ENCODE measurements around the gene NCS1.

The NCS1 gene

GRCh38 chr9:130262061-130262745 lies 90.0 kb downstream of the NCS1 start:
- no peak for DNase-seq (ENCODE audit: low spot score)
- no peaks in the 10 kb centered on the region for H3K4me1 Mint-ChIP-seq (ENCODE audit: low read depth)
- H3K9me3 Mint-ChIP-seq: no peaks in the 10 kb centered on the region
- no peak overlapping the region for H3K27ac Mint-ChIP-seq
- H3K27me3 Mint-ChIP-seq (ENCODE audit: low read depth): peaks cover 60% of the 10 kb centered on the region
- H3K36me3 Mint-ChIP-seq (ENCODE audit: low read depth): no peaks in the 10 kb centered on the region
- no peak overlapping the region for H3K4me3 Mint-ChIP-seq

- DNase-seq (ENCODE audit: low spot score): no peak
- no peak overlapping the region for H3K4me3 Mint-ChIP-seq
- H3K4me1 Mint-ChIP-seq (ENCODE audit: low read depth): no peaks in the 10 kb centered on the region
- peaks cover 66% of the 10 kb centered on the region for H3K27me3 Mint-ChIP-seq (ENCODE audit: low read depth)
- H3K9me3 Mint-ChIP-seq: no peaks in the 10 kb centered on the region
- H3K27ac Mint-ChIP-seq: no peak overlapping the region
- H3K36me3 Mint-ChIP-seq (ENCODE audit: low read depth): no peaks in the 10 kb centered on the region
Observed at GRCh38 chr9:130262771-130263170, 90.6 kb downstream of the NCS1 start.

GRCh38 chr9:130263601-130264413 lies 91.6 kb downstream of the NCS1 start:
- Mint-ChIP-seq H3K36me3 (ENCODE audit: low read depth) (no peaks in the 10 kb centered on the region), H3K9me3 (no peaks in the 10 kb centered on the region), H3K27me3 (ENCODE audit: low read depth) (peaks cover 73% of the 10 kb centered on the region), H3K27ac (peak overlapping the region; percentile 36), H3K4me1 (ENCODE audit: low read depth) (no peaks in the 10 kb centered on the region), H3K4me3 (no peak overlapping the region)
- no peak for DNase-seq (ENCODE audit: low spot score)

- Mint-ChIP-seq H3K4me3 (no peak overlapping the region), H3K27me3 (ENCODE audit: low read depth) (peaks cover 69% of the 10 kb centered on the region), H3K4me1 (ENCODE audit: low read depth) (no peaks in the 10 kb centered on the region), H3K36me3 (ENCODE audit: low read depth) (no peaks in the 10 kb centered on the region), H3K27ac (peak overlapping the region; percentile 36), H3K9me3 (no peaks in the 10 kb centered on the region)
- no peak for DNase-seq (ENCODE audit: low spot score)
Observed at GRCh38 chr9:130264414-130265350, 92.5 kb downstream of the NCS1 start.

- H3K4me3 Mint-ChIP-seq: no peak within 1 kb of the TSS
- H3K27ac Mint-ChIP-seq: no peak within 1 kb of the TSS
- no peaks in the 10 kb centered on the region for H3K4me1 Mint-ChIP-seq (ENCODE audit: low read depth)
Observed at GRCh38 chr9:130265431-130266235, 93.4 kb downstream of the NCS1 start, which contains the start of gene HMCN2. HMCN2 (plus strand) TSS chr9:130265760; CDS start chr9:130265879, 119 bp downstream.

GRCh38 chr9:130266236-130267098 lies 94.3 kb downstream of the NCS1 start:
- Mint-ChIP-seq H3K27ac (no peak overlapping the region), H3K4me1 (ENCODE audit: low read depth) (no peaks in the 10 kb centered on the region), H3K9me3 (no peaks in the 10 kb centered on the region), H3K4me3 (no peak overlapping the region), H3K27me3 (ENCODE audit: low read depth) (peaks cover 72% of the 10 kb centered on the region), H3K36me3 (ENCODE audit: low read depth) (no peaks in the 10 kb centered on the region)
- no peak for DNase-seq (ENCODE audit: low spot score)

More at GRCh38 chr9:130265431-130266235, 93.4 kb downstream of the NCS1 start, which contains the start of gene HMCN2:
- no peak for DNase-seq (ENCODE audit: low spot score)
- no peaks in the 10 kb centered on the region for H3K36me3 Mint-ChIP-seq (ENCODE audit: low read depth)
- H3K27me3 Mint-ChIP-seq (ENCODE audit: low read depth): peaks cover 68% of the 10 kb centered on the region
- H3K9me3 Mint-ChIP-seq: no peaks in the 10 kb centered on the region

GRCh38 chr9:130267930-130268329 lies 95.7 kb downstream of the NCS1 start:
- no peaks in the 10 kb centered on the region for H3K4me1 Mint-ChIP-seq (ENCODE audit: low read depth)
- no peak for DNase-seq (ENCODE audit: low spot score)
- H3K4me3 Mint-ChIP-seq: no peak overlapping the region
- H3K9me3 Mint-ChIP-seq: no peaks in the 10 kb centered on the region
- H3K27me3 Mint-ChIP-seq (ENCODE audit: low read depth): peaks cover 67% of the 10 kb centered on the region
- H3K36me3 Mint-ChIP-seq (ENCODE audit: low read depth): no peaks in the 10 kb centered on the region
- no peak overlapping the region for H3K27ac Mint-ChIP-seq

GRCh38 chr9:130268521-130269211 lies 96.5 kb downstream of the NCS1 start:
- DNase-seq (ENCODE audit: low spot score): no peak
- no peaks in the 10 kb centered on the region for H3K9me3 Mint-ChIP-seq
- H3K27ac Mint-ChIP-seq: no peak overlapping the region
- H3K27me3 Mint-ChIP-seq (ENCODE audit: low read depth): peaks cover 60% of the 10 kb centered on the region
- no peak overlapping the region for H3K4me3 Mint-ChIP-seq
- H3K36me3 Mint-ChIP-seq (ENCODE audit: low read depth): no peaks in the 10 kb centered on the region
- H3K4me1 Mint-ChIP-seq (ENCODE audit: low read depth): no peaks in the 10 kb centered on the region

- Mint-ChIP-seq H3K27me3 (ENCODE audit: low read depth) (peaks cover 45% of the 10 kb centered on the region), H3K9me3 (no peaks in the 10 kb centered on the region), H3K27ac (no peak overlapping the region), H3K4me1 (ENCODE audit: low read depth) (no peaks in the 10 kb centered on the region), H3K4me3 (no peak overlapping the region), H3K36me3 (ENCODE audit: low read depth) (no peaks in the 10 kb centered on the region)
- DNase-seq (ENCODE audit: low spot score): no peak
Observed at GRCh38 chr9:130271473-130271872, 99.3 kb downstream of the NCS1 start.

GRCh38 chr9:130275156-130275555 lies 103.0 kb downstream of the NCS1 start:
- H3K4me3 Mint-ChIP-seq: no peak overlapping the region
- H3K36me3 Mint-ChIP-seq (ENCODE audit: low read depth): no peaks in the 10 kb centered on the region
- no peaks in the 10 kb centered on the region for H3K9me3 Mint-ChIP-seq
- H3K4me1 Mint-ChIP-seq (ENCODE audit: low read depth): no peaks in the 10 kb centered on the region
- H3K27ac Mint-ChIP-seq: no peak overlapping the region
- H3K27me3 Mint-ChIP-seq (ENCODE audit: low read depth): peaks cover 16% of the 10 kb centered on the region
- DNase-seq (ENCODE audit: low spot score): no peak

GRCh38 chr9:130276121-130276520 lies 103.9 kb downstream of the NCS1 start:
- Mint-ChIP-seq H3K27me3 (ENCODE audit: low read depth) (peaks cover 10% of the 10 kb centered on the region), H3K27ac (no peak overlapping the region), H3K9me3 (no peaks in the 10 kb centered on the region), H3K4me1 (ENCODE audit: low read depth) (no peaks in the 10 kb centered on the region), H3K4me3 (no peak overlapping the region), H3K36me3 (ENCODE audit: low read depth) (no peaks in the 10 kb centered on the region)
- no peak for DNase-seq (ENCODE audit: low spot score)

GRCh38 chr9:130276955-130277354 lies 104.8 kb downstream of the NCS1 start:
- no peak for DNase-seq (ENCODE audit: low spot score)
- Mint-ChIP-seq H3K4me3 (no peak overlapping the region), H3K4me1 (ENCODE audit: low read depth) (no peaks in the 10 kb centered on the region)

More at GRCh38 chr9:130276955-130277354, 104.8 kb downstream of the NCS1 start:
- Mint-ChIP-seq H3K27ac (no peak overlapping the region), H3K27me3 (ENCODE audit: low read depth) (peaks cover 10% of the 10 kb centered on the region), H3K36me3 (ENCODE audit: low read depth) (no peaks in the 10 kb centered on the region), H3K9me3 (no peaks in the 10 kb centered on the region)

All from T-helper 2 cell treated with Interferon-gamma antibody and Interleukin-4, amounts not matched to agents 5 μg/mL and 100 μg/mL, for 36 hours (primary cell).